GM12872 (cell line): Measurements from ENCODE around the gene DCLRE1B.

Experiments used
- TF ChIP-seq, protein P1 (sequence below): IDR thresholded peaks from 3 replicates; pipeline ENCODE4 v1.5.1; 2011; ENCODE audit warnings: low read depth, mild to moderate bottlenecking, low read length, moderate library complexity; ENCODE audit not compliant: insufficient read depth

The DCLRE1B gene

DNA sequence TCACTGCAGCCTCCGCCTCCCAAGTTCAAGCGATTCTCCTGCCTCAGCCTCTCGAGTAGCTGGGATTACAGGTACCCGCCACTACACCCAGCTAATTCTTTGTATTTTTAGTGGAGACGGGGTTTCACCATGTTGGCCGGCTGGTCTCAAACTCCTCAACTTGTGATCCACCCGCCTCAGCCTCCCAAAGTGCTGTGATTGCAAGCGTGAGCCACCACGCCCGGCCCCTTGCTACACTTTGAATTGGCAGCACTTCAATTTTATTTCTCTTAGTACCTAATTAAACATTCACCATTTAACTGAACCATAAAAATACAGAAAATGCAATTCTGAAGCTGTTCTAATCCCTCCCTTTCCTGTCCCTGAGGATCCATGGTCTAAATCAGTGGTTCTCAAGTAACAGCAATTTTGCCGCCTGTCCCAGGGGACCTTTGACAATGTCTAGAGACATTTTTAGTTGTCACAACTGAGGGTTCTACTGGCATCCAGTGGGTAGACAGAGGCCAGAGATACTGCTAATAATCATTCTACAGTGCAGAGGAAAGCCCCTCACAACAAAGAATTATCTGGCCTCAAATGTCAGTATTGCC, 13.4 kb upstream of the DCLRE1B start:
- TF ChIP-seq, protein P1, sequence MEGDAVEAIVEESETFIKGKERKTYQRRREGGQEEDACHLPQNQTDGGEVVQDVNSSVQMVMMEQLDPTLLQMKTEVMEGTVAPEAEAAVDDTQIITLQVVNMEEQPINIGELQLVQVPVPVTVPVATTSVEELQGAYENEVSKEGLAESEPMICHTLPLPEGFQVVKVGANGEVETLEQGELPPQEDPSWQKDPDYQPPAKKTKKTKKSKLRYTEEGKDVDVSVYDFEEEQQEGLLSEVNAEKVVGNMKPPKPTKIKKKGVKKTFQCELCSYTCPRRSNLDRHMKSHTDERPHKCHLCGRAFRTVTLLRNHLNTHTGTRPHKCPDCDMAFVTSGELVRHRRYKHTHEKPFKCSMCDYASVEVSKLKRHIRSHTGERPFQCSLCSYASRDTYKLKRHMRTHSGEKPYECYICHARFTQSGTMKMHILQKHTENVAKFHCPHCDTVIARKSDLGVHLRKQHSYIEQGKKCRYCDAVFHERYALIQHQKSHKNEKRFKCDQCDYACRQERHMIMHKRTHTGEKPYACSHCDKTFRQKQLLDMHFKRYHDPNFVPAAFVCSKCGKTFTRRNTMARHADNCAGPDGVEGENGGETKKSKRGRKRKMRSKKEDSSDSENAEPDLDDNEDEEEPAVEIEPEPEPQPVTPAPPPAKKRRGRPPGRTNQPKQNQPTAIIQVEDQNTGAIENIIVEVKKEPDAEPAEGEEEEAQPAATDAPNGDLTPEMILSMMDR: no peak

DNA sequence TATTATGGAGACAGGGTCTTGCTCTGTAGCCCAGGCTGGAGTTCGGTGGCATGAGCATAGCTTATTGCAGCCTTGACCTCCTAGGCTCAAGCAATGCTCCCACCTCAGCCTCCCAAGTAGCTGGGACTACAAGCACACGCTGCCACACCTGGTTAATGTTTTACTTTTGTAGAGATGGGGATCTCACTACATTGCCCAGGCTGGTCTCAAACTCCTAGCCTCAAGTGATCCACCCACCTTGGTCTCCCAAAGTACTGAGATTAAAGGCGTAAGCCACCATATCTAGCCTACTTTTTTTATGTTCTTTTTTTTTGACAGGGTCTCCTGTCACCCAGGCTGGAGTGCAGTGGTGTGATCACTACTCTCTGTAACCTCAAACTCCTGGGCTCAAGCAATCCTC, 11.9 kb upstream of the DCLRE1B start:
- TF ChIP-seq, protein P1: no peak

DNA sequence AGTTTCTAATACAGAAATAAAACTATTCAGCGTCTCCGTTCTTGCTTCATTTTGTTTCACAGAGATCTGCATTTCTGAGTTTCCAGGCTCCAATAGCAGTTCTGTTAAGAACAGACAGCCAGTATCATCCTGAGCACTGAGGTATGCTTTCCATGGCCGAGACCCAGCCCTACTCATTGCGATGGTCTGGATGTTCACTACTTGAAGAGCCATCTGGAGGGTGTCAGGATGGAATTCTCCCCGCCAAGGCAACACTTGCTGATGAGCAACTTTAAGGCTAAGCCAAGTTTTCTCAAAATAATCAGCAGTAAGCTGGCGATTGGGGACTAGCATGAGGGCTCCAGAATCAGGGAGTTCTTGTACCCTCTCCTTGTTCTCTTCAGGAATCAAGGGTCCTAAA, 10.0 kb upstream of the DCLRE1B start:
- TF ChIP-seq, protein P1: no peak

GRCh38 chr1:113895961-113896360, 9.2 kb upstream of the DCLRE1B start:
- TF ChIP-seq, protein P1: no peak

DNA sequence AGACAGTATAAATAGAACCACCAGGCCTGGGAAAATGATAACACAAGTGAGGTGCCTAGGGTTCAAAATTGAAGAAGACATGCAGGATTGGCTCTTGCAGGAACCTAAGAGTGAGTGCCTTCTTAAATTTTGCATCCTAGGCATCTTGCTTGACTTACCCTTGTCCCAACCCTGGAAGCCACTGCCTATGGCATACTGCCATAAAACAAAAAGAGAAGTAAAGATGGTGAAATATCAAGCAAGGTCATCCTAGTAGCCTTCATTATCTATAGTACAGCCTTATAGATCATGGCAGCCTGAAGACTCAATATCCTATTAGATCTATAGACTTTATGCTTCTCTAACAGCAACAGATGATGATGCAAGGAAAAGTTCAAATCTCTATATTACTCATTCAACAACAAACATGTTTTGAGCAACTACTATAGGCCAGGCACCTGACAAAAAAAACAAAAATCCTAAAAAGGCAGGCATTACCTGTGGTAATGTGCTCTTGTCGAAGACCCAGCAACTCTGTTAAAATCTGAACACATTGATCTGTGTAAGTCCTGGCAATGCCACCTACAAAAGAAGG, 6.8 kb upstream of the DCLRE1B start:
- TF ChIP-seq, protein P1: no peak

GRCh38 chr1:113899111-113899510, 6.0 kb upstream of the DCLRE1B start:
- TF ChIP-seq, protein P1: no peak

DNA sequence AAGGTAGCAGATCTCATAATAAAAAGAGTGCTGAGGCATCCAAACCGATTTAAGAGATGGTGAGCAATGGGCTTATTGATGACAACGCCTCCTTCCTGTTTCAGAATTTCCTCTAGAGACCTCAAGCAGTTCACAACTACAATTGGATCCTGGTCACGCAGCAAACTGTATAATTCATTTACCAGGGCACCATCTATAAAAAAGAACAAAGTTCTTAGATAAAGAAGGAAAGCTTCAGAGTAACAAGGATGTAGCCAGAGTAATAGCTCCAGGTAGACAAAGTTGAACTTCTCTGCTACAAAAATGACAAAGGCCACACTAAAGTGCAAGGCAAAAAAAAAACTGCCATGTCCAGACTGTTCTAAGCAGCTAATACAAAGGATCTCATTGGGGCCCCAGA, 3.9 kb upstream of the DCLRE1B start:
- TF ChIP-seq, protein P1: no peak
